HG02642 (cell line): ENCODE results near the gene MIPOL1.
"Not testable (repeated sequence)": the region's sequence is repeated elsewhere in the genome, so short reads cannot be mapped to it uniquely, and the experiment has no call there.

ENCODE experiments used
- ATAC-seq: cut with Tn5 transposase; IDR thresholded peaks from one replicate; pipeline ENCODE4 v1.9.1; 2021; ENCODE audit warnings: mild to moderate bottlenecking; ENCODE audit not compliant: unreplicated experiment, poor library complexity

The MIPOL1 gene

GRCh38 chr14:37376944-37377609 is 179.3 kb downstream of the MIPOL1 start:
- ATAC-seq = no peak

- no peak for ATAC-seq
Measured at GRCh38 chr14:37384870-37385596, 187.3 kb downstream of the MIPOL1 start.

DNA sequence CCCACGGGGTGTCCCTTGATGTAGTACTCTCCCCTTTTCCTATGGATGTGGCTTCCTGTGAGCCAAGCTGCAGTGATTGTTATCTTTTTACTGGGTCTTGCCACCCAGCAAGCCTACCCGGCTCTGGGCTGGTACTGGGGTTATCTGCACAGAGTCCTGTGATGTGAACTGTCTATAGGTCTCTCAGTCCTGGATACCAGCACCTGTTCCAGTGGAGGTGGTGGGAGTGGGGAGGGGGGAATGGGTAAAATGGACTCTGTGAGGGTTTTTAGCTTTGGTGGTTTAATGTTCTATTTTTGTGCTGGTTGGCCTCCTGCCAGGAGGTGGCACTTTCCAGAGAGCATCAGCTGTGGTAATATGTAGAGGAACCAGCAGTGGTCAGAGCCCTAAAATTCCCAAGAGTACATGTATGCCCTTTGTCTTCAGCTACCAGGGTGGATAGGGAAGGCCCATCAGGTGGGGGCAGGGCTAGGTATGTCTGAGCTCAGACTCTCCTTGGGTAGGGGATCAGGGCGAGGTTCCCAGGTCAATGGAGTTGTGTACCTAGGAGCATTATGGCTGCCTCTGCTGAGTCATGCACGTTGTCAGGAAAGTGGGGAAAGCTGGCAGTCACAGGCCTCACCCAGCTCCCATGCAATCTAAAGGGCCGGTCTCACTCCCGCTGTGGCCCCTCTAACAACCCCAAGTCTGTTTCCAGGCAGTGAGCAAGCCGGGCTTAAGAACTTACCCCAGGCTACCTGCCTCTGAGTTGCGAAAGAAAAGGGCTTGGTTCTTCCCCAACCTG is 199.6 kb downstream of the MIPOL1 start:
- ATAC-seq = not testable (repeated sequence)

- ATAC-seq = no peak
Measured at GRCh38 chr14:37397941-37398215, 200.1 kb downstream of the MIPOL1 start.

DNA sequence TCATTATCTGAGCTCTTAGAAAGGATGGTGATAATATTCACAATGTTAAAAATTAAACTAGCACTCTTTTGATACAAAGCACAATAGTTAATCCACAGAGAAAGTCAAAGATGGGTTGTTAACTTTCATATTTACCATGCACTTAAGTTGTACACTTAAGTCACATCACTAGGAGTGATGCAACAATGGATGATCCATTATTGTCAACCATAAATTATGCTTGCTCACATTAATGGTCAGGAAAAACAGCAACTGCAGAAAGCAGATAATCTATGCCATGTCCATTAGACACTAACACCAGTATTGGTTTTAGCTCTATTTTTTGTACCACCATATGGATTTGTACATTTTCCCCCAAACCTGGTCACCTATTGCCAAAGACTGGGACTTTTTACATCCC is 201.8 kb downstream of the MIPOL1 start:
- no peak for ATAC-seq

DNA sequence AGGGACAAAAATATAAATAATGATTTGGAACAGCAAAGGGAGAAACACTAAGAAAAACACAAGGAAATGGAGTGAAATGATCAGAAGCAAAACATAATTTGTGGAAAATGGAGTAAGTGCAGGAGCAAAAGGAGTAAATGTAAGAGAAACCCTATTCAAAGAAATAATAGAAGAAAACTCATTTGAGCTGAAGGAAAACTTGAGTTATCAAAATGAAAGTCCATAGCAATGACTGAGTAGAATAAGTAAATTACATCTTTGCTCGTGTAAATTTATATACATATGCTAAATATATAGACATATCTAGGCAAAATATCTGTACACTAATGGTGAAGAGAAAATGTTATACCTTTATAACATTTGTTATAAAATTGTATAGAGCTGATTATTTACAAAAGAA is 203.4 kb downstream of the MIPOL1 start:
- no peak for ATAC-seq

GRCh38 chr14:37403626-37404025 is 205.9 kb downstream of the MIPOL1 start:
- ATAC-seq = no peak

DNA sequence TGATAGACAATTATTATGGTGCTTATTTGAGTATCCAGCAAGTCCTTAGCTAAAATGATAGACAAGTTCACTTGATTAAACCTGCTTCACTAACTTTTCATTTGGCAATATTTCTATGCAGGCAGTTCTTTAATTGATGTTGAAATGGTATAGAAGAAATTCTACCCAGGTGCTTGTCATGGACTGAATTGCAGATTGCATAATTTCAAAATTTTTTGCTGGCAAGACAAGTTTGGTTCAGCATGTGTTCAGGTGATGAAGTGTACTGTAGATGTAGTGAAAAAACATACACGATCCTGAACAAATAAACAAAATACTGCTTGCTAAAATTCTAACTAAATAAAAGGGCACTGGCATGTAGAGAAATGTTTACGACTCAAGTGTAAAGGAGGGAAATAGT is 208.4 kb downstream of the MIPOL1 start:
- ATAC-seq = no peak

DNA sequence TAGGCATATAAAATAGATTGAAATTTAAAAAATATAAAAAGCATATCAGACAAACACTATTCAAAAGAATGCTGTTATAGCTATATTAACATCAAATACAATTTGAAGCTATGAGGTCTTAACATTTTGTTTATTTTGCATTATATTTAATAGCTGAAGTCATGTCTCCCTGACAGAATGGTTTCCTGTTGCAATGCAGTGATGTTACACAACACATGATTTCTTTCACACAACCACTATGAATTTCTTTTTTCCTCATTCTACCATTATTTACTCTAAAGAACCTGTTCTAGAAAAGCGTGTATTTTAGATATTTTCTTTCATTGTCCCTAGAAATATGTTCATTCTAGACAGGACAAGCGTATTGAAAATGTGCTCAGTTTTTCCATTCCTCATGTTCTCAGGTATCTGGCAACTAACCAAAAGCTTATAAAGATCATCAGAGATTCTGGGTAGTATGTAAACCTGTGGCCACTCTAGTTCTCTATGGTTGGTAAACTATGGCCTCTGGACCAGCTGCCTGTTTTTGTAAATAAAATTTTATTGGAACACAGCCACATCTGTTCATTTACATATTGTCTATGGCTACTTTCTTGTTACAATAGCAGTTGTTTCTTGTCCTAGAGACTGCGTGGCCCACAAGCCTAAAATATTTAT is 213.5 kb downstream of the MIPOL1 start:
- no peak for ATAC-seq

DNA sequence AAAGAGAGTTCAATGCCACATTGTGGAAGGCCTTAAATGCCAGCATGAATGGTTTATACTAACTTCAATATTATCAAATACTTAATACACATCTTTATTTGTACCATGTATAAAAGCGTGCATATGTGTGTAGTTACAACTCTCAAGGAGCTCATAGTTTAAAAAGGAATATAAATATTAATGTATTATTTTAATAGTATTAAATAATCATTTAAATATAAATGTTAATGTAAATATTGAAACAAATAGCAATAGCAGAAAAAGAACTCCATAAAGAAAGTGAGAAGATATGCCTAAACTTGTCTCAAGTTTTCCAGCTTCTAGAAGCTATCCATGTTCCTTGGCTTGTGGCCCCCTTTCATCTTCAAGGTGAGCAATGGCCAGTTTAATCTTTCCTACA is 215.3 kb downstream of the MIPOL1 start:
- no peak for ATAC-seq

- ATAC-seq = no peak
Measured at GRCh38 chr14:37413504-37414003, 215.8 kb downstream of the MIPOL1 start.

- no peak for ATAC-seq
Measured at GRCh38 chr14:37416264-37416663, 218.5 kb downstream of the MIPOL1 start.

- ATAC-seq = no peak
Measured at GRCh38 chr14:37417151-37417550, 219.4 kb downstream of the MIPOL1 start.

GRCh38 chr14:37417833-37418232 is 220.1 kb downstream of the MIPOL1 start:
- ATAC-seq = no peak

- ATAC-seq = no peak
Measured at GRCh38 chr14:37420622-37421021, 222.9 kb downstream of the MIPOL1 start.

DNA sequence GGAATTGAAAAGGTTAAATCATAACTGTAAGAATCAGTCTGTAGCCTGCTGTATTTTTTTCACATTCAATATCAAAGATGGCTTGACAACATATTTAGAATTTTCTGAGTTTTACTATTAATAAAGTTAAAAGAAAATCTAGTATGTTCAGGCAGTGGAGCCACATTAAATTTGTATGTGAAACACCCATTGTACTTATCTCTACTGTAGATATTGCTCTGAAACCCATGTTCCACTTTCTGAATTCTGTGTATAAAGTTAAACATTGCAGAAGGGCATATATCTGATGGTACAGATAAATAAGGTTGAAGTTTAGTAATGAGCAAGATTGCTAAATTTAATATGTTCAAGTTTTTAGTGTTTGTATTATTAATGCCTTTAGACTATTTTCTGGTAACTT is 224.6 kb downstream of the MIPOL1 start:
- no peak for ATAC-seq

GRCh38 chr14:37422748-37423147 is 225.0 kb downstream of the MIPOL1 start:
- ATAC-seq = no peak

- ATAC-seq = no peak
Measured at GRCh38 chr14:37428954-37429353, 231.2 kb downstream of the MIPOL1 start.

DNA sequence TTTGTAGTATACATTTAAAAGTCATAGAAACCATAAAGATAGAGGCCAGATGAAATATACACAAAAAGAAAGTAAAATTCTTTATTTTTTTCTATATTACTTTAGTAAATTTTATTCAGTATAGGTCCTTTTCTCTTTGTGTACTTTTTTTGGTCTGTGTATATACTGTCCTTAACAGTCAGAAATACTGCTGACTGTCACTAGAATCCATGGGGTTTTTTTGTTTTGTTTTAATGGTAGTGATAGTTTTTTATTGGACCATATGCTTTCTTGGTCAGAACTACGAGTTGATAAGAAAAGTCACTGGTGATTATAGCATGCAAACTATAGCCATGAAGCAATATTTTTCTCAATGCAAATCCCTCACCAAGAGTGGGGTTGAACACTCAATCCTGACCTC is 231.9 kb downstream of the MIPOL1 start:
- no peak for ATAC-seq

GRCh38 chr14:37434867-37435266 is 237.1 kb downstream of the MIPOL1 start:
- ATAC-seq = no peak

DNA sequence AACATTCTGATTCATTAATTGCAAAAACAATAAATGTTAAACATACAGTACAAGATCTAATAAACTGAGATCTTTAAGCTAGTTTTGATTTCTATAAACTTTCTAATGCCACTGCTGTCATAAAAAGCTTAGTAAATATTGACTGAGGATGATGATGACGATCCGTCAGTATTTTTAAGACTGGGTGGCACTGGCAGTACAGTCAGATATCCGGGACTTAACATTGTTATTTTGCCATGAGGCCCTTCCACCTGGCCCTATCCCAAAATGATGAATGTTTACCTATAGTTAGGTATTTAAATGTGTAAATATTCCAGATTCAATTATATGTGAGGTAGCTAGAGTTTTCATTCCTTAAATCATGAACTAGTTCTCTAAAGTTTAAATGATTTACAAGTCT is 238.8 kb downstream of the MIPOL1 start:
- no peak for ATAC-seq
